Panc1 (cell line): Measurements from ENCODE around the gene MSH4. TPM values are rescaled to one million over a fixed set of nuclear protein-coding genes. Genes with fewer than 3 reads are reported as not detected.

Source experiments
- ATAC-seq: fragments of 200-7000 bp; cut with Tn5 transposase; 2 replicates; pipeline ENCODE4 v1.9.1; 2020; ENCODE audit warnings: mild to moderate bottlenecking, moderate library complexity
- BruUV-seq: library from RNA; stranded (reverse); fragments of 400-500 nt; replicated peaks from 2 replicates; lab custom pipeline; 2021; lab: Mats Ljungman, UMichigan
- CTCF ChIA-PET: fragments of 300-600 bp; sonication (Branson Sonifier 250); formaldehyde crosslinking; loops from one replicate; lab custom pipeline; 2022; ENCODE audit warnings: antibody characterized with exemption; lab: Charles Lee
- POLR2A ChIA-PET: fragments of 300-600 bp; sonication (Branson Sonifier 250); formaldehyde crosslinking; loops from one replicate; lab custom pipeline; 2022; ENCODE audit warnings: antibody characterized with exemption; lab: Charles Lee
- DNase-seq: peaks from one replicate; pipeline ENCODE4 v3.0.0-alpha.2; 2010; ENCODE audit warnings: low read depth, low spot score
- H3K27ac ChIP-seq: 2 replicates; pipeline ENCODE4 v1.5.1; 2011; ENCODE audit warnings: mild to moderate bottlenecking, low read length, inconsistent platforms
- H3K27me3 ChIP-seq: fragments of 200-500 bp; sonication (Bioruptor generic); 2 replicates; pipeline ENCODE4 v1.6.0; 2014; ENCODE audit warnings: low read length, inconsistent platforms; ENCODE audit not compliant: control insufficient read depth, insufficient read depth
- H3K36me3 ChIP-seq: fragments of 200-500 bp; sonication (Bioruptor generic); 2 replicates; pipeline ENCODE4 v1.5.1; 2014; ENCODE audit warnings: inconsistent platforms, mild to moderate bottlenecking, low read length, moderate library complexity; ENCODE audit not compliant: control insufficient read depth, insufficient read depth
- H3K4me1 ChIP-seq: 2 replicates; pipeline ENCODE4 v1.5.1; 2011; ENCODE audit warnings: inconsistent platforms, mild to moderate bottlenecking, low read length, moderate library complexity; ENCODE audit not compliant: control insufficient read depth, insufficient read depth
- H3K4me3 ChIP-seq, 2 experiments: 2 replicates each; pipeline ENCODE4 v1.5.1; 2011 to 2012; ENCODE audit warnings: low read depth in 2 of 2, low read length in 2 of 2, mild to moderate bottlenecking in 2 of 2, inconsistent platforms in 1 of 2, moderate library complexity in 1 of 2
- H3K9me3 ChIP-seq: fragments of 200-500 bp; sonication (Bioruptor generic); 2 replicates; pipeline ENCODE4 v1.5.1; 2014; ENCODE audit warnings: low read depth, mild to moderate bottlenecking, inconsistent platforms, low read length, moderate library complexity; ENCODE audit not compliant: control insufficient read depth, insufficient read depth
- POLR2AphosphoS5 ChIP-seq: IDR thresholded peaks from 2 replicates; pipeline ENCODE4 v1.6.1; 2012; ENCODE audit warnings: mild to moderate bottlenecking, low read depth, low read length, moderate library complexity
- REST ChIP-seq, 2 experiments: IDR thresholded peaks; 2 replicates each; pipeline ENCODE4 v1.6.1; 2011 to 2012; ENCODE audit warnings: low read depth in 2 of 2, control low read depth in 1 of 2, low read length in 1 of 2, mild to moderate bottlenecking in 1 of 2, moderate library complexity in 1 of 2; ENCODE audit not compliant: insufficient read depth in 1 of 2
- SIN3A ChIP-seq: IDR thresholded peaks from 2 replicates; pipeline ENCODE4 v1.6.1; 2012; ENCODE audit warnings: low read depth, mild to moderate bottlenecking, low read length, moderate library complexity, borderline replicate concordance; ENCODE audit not compliant: insufficient read depth
- TCF7L2 ChIP-seq: IDR thresholded peaks from 2 replicates; pipeline ENCODE4 v1.6.1; 2011; ENCODE audit warnings: mild to moderate bottlenecking, low read depth, low read length, inconsistent platforms
- in situ Hi-C: cut with HindIII; loops from 2 replicates; pipeline ENCODE4 v1.10.0; 2016; ENCODE audit warnings: low sequenced_read_pairs, low pct_unique_long_range_greater_than_20kb
- intact Hi-C: fragments of 100-400 bp; cut with micrococcal nuclease; formaldehyde crosslinking; loops from one replicate; pipeline ENCODE4 v1.10.0; 2022; ENCODE audit not compliant: unreplicated experiment
- total RNA-seq: library from RNA; stranded (reverse); gene quantifications from one replicate; pipeline ENCODE4 v1.2.1, GENCODE V29; 2021; ENCODE audit not compliant: unreplicated experiment
- TF ChIP-seq, protein P1 (sequence below): fragments of 450-650 bp; IDR thresholded peaks from 2 replicates; pipeline ENCODE4 v1.5.1; 2017; ENCODE audit warnings: mild to moderate bottlenecking

MSH4 gene
- total RNA-seq, 1 experiment from 2014 or later = 0.26 TPM

DNA sequence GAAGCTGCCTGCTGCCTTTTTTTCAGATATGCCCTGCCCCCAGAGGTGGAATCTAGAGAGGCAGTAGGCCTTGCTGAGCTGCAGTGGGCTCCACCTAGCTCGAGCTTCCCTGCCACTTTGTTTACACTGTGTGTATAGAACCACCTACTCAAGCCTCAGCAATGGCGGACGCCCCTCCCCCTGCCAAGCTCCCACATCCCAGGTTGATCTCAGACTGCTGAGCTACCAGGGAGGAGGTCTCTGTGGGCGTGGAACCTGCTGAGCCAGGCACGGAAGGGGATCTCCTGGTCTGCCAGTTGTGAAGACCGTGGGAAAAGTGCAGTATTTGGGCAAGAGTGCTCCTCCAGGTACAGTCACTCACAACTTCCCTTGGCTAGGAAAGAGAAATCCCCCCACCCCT lies 65.1 kb downstream of the MSH4 start:
- TF ChIP-seq TCF7L2 (no peak), SIN3A (no peak), POLR2AphosphoS5 (no peak), REST (IDR thresholded peaks at IDR 0.05; ENCODE audit: insufficient read depth in 1 of 2, low read depth in 2 of 2, low read length in 1 of 2) (no peak)
- TF ChIP-seq, protein P1, sequence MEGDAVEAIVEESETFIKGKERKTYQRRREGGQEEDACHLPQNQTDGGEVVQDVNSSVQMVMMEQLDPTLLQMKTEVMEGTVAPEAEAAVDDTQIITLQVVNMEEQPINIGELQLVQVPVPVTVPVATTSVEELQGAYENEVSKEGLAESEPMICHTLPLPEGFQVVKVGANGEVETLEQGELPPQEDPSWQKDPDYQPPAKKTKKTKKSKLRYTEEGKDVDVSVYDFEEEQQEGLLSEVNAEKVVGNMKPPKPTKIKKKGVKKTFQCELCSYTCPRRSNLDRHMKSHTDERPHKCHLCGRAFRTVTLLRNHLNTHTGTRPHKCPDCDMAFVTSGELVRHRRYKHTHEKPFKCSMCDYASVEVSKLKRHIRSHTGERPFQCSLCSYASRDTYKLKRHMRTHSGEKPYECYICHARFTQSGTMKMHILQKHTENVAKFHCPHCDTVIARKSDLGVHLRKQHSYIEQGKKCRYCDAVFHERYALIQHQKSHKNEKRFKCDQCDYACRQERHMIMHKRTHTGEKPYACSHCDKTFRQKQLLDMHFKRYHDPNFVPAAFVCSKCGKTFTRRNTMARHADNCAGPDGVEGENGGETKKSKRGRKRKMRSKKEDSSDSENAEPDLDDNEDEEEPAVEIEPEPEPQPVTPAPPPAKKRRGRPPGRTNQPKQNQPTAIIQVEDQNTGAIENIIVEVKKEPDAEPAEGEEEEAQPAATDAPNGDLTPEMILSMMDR = no peak
- no peak for ATAC-seq
- H3K27ac ChIP-seq = no peak overlapping the region
- no peaks in the 10 kb centered on the region for H3K36me3 ChIP-seq
- DNase-seq = no peak
- ChIA-PET POLR2A (no interaction called here), CTCF (no interaction called here)
- no TSS peak for BruUV-seq
- in situ Hi-C loops = no loop called here
- no peak overlapping the region for H3K4me3 ChIP-seq
- intact Hi-C loops = no loop called here
- no peaks in the 10 kb centered on the region for H3K27me3 ChIP-seq
- no peaks in the 10 kb centered on the region for H3K4me1 ChIP-seq
- H3K9me3 ChIP-seq = no peaks in the 10 kb centered on the region

DNA sequence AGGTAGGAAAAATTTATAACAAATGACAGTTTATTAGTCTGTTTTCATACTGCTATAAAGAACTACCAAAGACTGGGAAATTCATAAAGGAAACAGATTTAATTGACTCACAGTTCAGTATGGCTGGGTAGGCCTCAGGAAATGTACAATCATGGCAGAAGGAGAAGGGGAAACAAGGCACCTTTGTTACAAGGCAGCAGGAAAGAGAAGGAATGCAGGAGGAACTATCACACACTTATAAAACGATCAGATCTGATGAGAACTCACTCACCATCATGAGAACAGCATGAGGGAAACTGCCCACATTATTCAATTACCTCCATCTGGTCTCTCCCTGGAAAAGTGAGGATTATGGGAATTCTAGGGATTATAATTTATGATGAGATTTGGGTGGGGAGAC lies 74.3 kb downstream of the MSH4 start:
- no peaks in the 10 kb centered on the region for H3K9me3 ChIP-seq
- H3K27ac ChIP-seq = no peak overlapping the region
- no peak overlapping the region for H3K4me3 ChIP-seq
- POLR2A ChIA-PET = no interaction called here
- no TSS peak for BruUV-seq
- DNase-seq (no peak), ATAC-seq (no peak)
- CTCF ChIA-PET = no interaction called here
- no peaks in the 10 kb centered on the region for H3K36me3 ChIP-seq
- no peaks in the 10 kb centered on the region for H3K27me3 ChIP-seq
- no peaks in the 10 kb centered on the region for H3K4me1 ChIP-seq
- TF ChIP-seq SIN3A (no peak), POLR2AphosphoS5 (no peak), REST (IDR thresholded peaks at IDR 0.05; ENCODE audit: insufficient read depth in 1 of 2, low read depth in 2 of 2, low read length in 1 of 2) (no peak), TCF7L2 (no peak)
- TF ChIP-seq, protein P1 = no peak
- in situ Hi-C loops = no loop called here
- intact Hi-C loops = no loop called here
